ENCODE results near the gene GPC5. TPM values are rescaled to one million over a fixed set of nuclear protein-coding genes. Genes with fewer than 3 reads are reported as not detected.

GPC5 gene
- total and polyA plus RNA-seq, 10 donors, result 0.04 to 0.83 (median 0.26) TPM; not detected in 3

DNA sequence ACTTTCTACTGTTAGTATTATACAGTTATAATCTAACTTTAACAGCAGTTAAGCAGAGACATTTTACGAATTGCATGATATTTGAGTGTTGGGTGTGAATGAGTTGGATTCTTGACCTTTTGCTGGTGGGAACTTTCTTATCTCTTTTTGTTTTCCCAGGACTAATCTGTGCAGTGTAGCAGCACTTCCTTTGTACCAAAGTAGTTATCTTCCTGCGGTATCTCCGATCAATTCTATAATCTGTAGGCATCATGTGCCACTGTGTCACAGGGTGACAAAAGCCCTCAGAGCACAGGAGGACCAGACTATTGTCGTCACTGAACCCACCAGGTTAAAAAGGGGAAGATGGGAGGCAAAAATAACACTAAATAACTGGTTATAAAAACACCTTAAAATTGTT is 823.5 kb downstream of the GPC5 start:
- no peaks in the 10 kb centered on the region for H3K27me3 ChIP-seq (replicated peaks in 1 of 7)
- H3K4me3 ChIP-seq, result no peak overlapping the region
- DNase-seq, result no peak
- WGBS, 5 donors, result 38 to 59% (median 42%) methylated on average over 4 of the region's 4 CpGs
- TF ChIP-seq, protein P1, sequence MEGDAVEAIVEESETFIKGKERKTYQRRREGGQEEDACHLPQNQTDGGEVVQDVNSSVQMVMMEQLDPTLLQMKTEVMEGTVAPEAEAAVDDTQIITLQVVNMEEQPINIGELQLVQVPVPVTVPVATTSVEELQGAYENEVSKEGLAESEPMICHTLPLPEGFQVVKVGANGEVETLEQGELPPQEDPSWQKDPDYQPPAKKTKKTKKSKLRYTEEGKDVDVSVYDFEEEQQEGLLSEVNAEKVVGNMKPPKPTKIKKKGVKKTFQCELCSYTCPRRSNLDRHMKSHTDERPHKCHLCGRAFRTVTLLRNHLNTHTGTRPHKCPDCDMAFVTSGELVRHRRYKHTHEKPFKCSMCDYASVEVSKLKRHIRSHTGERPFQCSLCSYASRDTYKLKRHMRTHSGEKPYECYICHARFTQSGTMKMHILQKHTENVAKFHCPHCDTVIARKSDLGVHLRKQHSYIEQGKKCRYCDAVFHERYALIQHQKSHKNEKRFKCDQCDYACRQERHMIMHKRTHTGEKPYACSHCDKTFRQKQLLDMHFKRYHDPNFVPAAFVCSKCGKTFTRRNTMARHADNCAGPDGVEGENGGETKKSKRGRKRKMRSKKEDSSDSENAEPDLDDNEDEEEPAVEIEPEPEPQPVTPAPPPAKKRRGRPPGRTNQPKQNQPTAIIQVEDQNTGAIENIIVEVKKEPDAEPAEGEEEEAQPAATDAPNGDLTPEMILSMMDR (IDR thresholded peaks at IDR 0.05 in 8 of 11, conservative IDR thresholded peaks at IDR 0.05 in 3 of 11), result no peak
- TF ChIP-seq POLR2AphosphoS5 (IDR thresholded peaks at IDR 0.05) (no peak), POLR2A (IDR thresholded peaks at IDR 0.05) (no peak)
- H3K27ac ChIP-seq, result no peak overlapping the region
- H3K9me3 ChIP-seq, result no peaks in the 10 kb centered on the region
- intact Hi-C loops (cut with DNase I; ENCODE audit: low total_unique reads), result no loop called here
- no peaks in the 10 kb centered on the region for H3K36me3 ChIP-seq
- H3K4me1 ChIP-seq, result no peaks in the 10 kb centered on the region

DNA sequence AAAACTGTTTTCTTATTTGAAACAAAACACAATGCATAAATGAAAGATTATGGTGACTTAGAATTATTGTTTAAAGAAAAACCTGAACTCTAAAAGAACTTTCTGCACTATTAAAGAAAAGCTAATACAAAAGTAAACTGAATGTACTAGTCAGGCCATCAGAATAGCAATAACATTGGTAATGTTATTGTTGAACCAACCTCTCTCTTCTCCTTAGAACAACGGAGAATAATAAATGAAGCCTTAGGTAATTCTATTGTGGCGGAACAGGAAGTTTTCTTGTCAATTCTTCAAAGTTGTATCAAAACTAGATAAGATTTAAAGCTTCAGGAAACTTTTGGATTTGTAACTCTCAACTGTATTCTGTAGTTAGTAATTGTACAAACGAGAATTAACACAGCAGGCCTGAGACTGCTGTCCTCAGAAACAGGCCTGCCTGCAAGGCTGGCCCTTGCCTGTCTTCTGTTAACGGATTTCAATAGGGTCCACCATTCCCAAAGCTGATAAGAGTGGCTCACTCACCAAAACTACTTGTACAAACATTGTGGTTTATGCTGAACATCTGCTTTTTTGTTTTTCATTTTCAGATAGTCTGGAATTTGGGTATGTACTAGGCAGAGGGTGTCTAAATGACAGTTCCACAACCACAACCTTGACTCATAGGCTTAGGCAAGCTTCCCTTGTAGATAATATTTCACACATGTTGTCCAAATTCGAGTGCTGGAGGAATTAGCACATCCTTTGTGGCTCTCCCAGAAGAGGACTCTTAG is 825.8 kb downstream of the GPC5 start:
- H3K9me3 ChIP-seq, result no peaks in the 10 kb centered on the region
- no peaks in the 10 kb centered on the region for H3K36me3 ChIP-seq
- no peak overlapping the region for H3K4me3 ChIP-seq
- H3K27me3 ChIP-seq (replicated peaks in 1 of 7), result no peaks in the 10 kb centered on the region
- DNase-seq, result no peak
- H3K4me1 ChIP-seq, result no peaks in the 10 kb centered on the region
- peak overlapping the region in 6 of 8 donors; percentile 8 to 53 (median 42) for H3K27ac ChIP-seq
- TF ChIP-seq POLR2A (IDR thresholded peaks at IDR 0.05) (no peak), POLR2AphosphoS5 (IDR thresholded peaks at IDR 0.05) (no peak)
- TF ChIP-seq, protein P1 (IDR thresholded peaks at IDR 0.05 in 8 of 11, conservative IDR thresholded peaks at IDR 0.05 in 3 of 11), result no peak
- intact Hi-C loops (cut with DNase I; ENCODE audit: low total_unique reads), result no loop called here
- WGBS, 5 donors, result 42 to 60% (median 50%) methylated on average over 5 of the region's 5 CpGs

DNA sequence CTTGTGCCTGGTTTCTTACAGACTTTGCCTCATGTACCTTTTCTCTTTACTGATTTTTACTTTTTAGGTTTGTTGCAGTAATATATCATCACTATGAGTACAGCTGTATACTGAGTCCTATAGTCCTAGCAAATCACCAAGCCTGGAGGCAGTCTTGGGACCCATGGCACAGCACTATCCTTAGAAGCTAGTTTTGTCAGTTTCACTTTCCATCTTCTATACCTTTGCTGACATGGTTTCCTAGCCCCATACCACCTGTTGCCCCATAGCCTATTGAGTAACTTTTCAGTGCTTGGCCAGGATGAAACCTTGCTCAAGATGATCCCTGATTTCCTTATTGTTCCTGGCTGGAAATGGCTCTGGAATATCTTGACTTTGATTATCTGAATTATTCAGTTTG is 826.4 kb downstream of the GPC5 start:
- DNase-seq, result no peak
- TF ChIP-seq POLR2AphosphoS5 (IDR thresholded peaks at IDR 0.05), result no peak
- peak overlapping the region in 6 of 8 donors; percentile 8 to 53 (median 42) for H3K27ac ChIP-seq

DNA sequence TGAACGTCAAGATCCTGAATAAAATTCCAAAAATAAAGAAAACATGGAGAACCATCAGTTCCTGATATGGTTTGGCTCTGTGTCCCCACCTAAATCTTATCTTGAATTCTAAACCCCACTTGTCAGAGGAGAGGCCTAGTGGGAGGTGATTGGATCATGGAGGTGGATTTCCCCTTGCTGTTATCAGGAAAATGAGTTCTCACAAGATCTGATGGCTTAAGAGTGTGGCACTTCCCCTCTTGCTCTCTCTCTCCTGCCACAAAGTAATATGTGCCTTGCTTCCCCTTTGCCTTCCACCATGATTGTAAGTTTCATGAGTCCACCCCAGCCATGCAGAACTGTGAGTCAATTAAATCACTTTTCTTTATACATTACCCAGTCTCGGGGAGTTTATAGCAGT is 827.4 kb downstream of the GPC5 start:
- no peak overlapping the region for H3K4me3 ChIP-seq
- H3K36me3 ChIP-seq, result no peaks in the 10 kb centered on the region
- WGBS, 5 donors, result 62 to 83% (median 78%) methylated on average over 2 of the region's 2 CpGs
- TF ChIP-seq, protein P1 (IDR thresholded peaks at IDR 0.05 in 8 of 11, conservative IDR thresholded peaks at IDR 0.05 in 3 of 11), result no peak
- no peak for TF ChIP-seq POLR2A (IDR thresholded peaks at IDR 0.05)
- TF ChIP-seq POLR2AphosphoS5 (IDR thresholded peaks at IDR 0.05), result no peak
- no peaks in the 10 kb centered on the region for H3K9me3 ChIP-seq
- no peak overlapping the region for H3K27ac ChIP-seq
- no peak for DNase-seq
- intact Hi-C loops (cut with DNase I; ENCODE audit: low total_unique reads), result no loop called here
- H3K4me1 ChIP-seq, result no peaks in the 10 kb centered on the region
- H3K27me3 ChIP-seq (replicated peaks in 1 of 7), result no peaks in the 10 kb centered on the region

More for the DNA sequence above, 826.4 kb downstream of the GPC5 start:
- intact Hi-C loops (cut with DNase I; ENCODE audit: low total_unique reads), result no loop called here
- no peaks in the 10 kb centered on the region for H3K27me3 ChIP-seq (replicated peaks in 1 of 7)
- H3K4me3 ChIP-seq, result no peak overlapping the region
- H3K4me1 ChIP-seq, result no peaks in the 10 kb centered on the region
- no peaks in the 10 kb centered on the region for H3K9me3 ChIP-seq
- H3K36me3 ChIP-seq, result no peaks in the 10 kb centered on the region

Data from spleen (tissue), 11 donors.